HUES6 (cell line): ENCODE measurements around the gene KIAA1217.
"Not testable (repeated sequence)": the region's sequence is repeated elsewhere in the genome, so short reads cannot be mapped to it uniquely, and the experiment has no call there.

ENCODE experiments used
- H3K27ac ChIP-seq: 2 replicates; pipeline ENCODE4 v1.7.0; 2013; ENCODE audit warnings: low read depth, mild to moderate bottlenecking, low read length, inconsistent platforms
- H3K27me3 ChIP-seq: 2 replicates; pipeline ENCODE4 v1.6.1; 2013; ENCODE audit warnings: low read length; ENCODE audit not compliant: control insufficient read depth, insufficient read depth
- H3K36me3 ChIP-seq: 2 replicates; pipeline ENCODE4 v1.6.1; 2013; ENCODE audit warnings: low read length; ENCODE audit not compliant: control insufficient read depth, insufficient read depth
- H3K4me1 ChIP-seq: 2 replicates; pipeline ENCODE4 v1.6.1; 2013; ENCODE audit warnings: low read length; ENCODE audit not compliant: control insufficient read depth, insufficient read depth
- H3K4me3 ChIP-seq: 2 replicates; pipeline ENCODE4 v1.5.1; 2013; ENCODE audit warnings: low read depth, low read length
- H3K9ac ChIP-seq: one replicate; pipeline ENCODE4 v1.6.1; 2013; ENCODE audit warnings: mild to moderate bottlenecking, low read length
- H3K9me3 ChIP-seq: 2 replicates; pipeline ENCODE4 v1.6.1; 2013; ENCODE audit warnings: low read depth, low read length; ENCODE audit not compliant: control insufficient read depth, insufficient read depth

KIAA1217 gene

DNA sequence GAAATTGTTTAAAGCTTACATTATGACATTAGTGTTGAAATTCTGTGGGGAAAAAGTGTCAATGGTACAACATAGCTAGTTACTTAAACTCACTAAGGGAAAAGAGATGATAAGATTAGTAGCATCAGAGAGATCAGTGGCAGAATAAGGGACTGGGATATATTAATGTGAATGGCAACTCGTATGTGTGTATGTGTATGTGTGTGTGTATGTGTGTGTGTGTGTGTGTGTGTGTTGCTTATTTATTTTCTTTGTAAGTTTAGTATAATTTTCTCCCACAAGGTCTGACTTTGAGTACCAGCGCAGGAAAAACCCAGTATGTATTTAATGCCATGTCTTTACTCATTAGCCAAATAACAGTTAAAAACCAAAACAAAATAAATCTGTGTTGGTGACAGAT, 258.7 kb downstream of the KIAA1217 start:
- Histone ChIP-seq H3K9ac (no peak overlapping the region), H3K27me3 (no peaks in the 10 kb centered on the region), H3K4me1 (peaks cover 33% of the 10 kb centered on the region), H3K4me3 (no peak overlapping the region), H3K27ac (no peak overlapping the region), H3K9me3 (peaks cover 5% of the 10 kb centered on the region), H3K36me3 (0 out of 2 replicates have a peak, but pooled peaks cover 3% of the 10 kb centered on the region)

DNA sequence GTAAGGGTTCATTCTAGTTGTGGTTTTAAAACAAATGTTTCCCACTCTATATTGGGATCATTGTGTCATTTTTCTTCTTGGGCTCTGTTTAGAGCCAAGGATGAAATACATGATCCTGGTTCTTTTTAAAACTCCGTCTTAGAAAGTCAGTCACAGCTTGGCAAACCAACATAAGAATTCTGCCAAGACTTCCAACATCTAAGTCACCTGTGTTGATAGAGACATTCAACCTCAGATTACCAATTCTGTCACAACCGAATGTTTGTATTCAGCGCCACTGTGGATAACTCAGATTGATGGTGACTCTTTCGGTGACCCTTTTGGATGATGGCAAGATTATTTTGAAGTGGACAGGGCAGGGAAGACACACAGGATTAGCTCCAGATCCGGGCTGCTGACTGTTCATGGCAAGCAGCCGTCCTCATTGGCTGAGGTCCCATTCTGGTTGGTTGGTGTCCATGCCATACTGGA, 259.4 kb downstream of the KIAA1217 start:
- Histone ChIP-seq H3K27me3 (no peaks in the 10 kb centered on the region), H3K9me3 (peaks cover 9% of the 10 kb centered on the region), H3K9ac (no peak overlapping the region), H3K4me1 (peaks cover 33% of the 10 kb centered on the region), H3K27ac (no peak overlapping the region), H3K4me3 (no peak overlapping the region), H3K36me3 (peaks cover 7% of the 10 kb centered on the region)

DNA sequence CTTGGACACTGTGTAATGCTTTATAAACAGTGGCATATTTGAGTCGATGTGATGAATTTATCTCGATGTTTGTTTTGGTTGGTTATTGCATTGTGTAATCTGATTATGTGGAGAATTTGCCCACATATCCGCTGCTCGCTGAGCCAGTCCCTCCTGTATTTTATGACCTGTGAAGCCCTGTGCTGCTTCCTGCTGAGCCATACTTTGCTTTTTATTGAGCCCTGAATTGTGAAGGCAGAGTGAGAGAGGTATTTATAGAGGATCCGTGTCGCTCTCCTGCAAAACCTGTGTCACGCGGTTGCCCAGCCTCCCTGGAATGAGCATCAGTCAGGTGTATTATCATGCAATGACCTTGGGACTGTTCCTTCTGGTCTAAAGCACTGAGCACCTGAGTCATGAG, 261.1 kb downstream of the KIAA1217 start:
- Histone ChIP-seq H3K27me3 (no peaks in the 10 kb centered on the region), H3K4me3 (no peak overlapping the region), H3K9ac (no peak overlapping the region), H3K9me3 (peaks cover 11% of the 10 kb centered on the region), H3K4me1 (peaks cover 17% of the 10 kb centered on the region), H3K36me3 (peaks cover 17% of the 10 kb centered on the region), H3K27ac (no peak overlapping the region)

DNA sequence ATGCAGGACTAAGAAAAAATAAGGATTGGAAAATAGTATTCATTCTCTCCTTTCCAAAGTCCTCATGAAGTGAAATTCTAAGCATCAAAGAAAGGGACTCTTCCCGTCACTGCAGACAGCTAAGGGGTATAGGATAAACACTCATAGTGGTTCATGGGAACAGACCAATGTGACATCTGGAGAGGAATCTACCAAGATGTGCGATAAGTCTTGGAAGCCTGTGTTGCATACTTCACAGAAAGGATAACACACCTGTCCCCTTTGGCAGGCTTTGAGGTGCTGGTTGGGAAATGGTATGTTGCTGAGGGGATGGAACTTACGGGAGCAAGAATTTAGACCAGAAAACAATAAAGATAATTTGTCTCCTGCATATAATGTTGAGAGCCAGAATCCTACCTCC, 266.7 kb downstream of the KIAA1217 start:
- H3K4me1 ChIP-seq: no peaks in the 10 kb centered on the region; the same call in 1 of the 2 replicates
- no peaks in the 10 kb centered on the region for H3K27me3 ChIP-seq
- peaks cover 31% of the 10 kb centered on the region for H3K9me3 ChIP-seq
- peaks cover 27% of the 10 kb centered on the region for H3K36me3 ChIP-seq
- H3K9ac ChIP-seq: no peak overlapping the region
- no peak overlapping the region for H3K27ac ChIP-seq
- no peak overlapping the region for H3K4me3 ChIP-seq

DNA sequence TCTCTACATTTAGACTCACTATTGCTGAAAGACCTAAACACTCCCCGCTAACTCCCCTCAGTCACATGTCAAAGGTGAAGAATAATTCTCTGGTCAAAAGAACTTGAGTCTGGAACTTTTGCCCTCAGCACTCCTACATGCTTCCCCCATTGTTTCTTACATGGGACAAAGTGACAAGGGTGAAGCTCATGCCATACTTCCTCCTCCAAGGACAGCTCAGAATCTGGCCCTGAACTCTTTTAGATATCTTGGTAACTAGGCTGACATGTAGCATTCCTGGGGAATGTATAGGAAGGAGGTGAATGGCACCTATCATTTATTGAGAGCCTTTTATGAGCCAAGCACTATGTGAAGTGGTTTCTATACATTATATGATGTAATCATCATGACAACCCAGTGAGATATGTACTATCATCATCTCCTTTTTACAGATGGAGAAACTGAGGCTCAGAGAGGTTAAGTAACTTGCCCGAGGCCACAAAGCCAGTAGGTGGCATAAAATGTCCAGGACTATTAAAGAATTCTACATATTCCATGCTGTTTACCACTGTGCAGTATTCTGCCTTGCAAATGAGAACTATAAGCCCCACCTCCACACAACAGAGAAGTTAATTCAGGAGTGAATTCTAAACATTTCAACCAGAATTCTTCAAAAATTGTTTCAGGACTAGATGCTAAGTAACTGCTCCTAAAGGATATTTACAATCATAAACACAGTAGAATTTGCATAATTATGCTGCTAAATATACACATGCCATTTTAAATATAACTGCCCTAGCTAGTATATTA, 268.2 kb downstream of the KIAA1217 start:
- Histone ChIP-seq H3K9me3 (peaks cover 31% of the 10 kb centered on the region), H3K4me3 (no peak overlapping the region), H3K27ac (no peak overlapping the region), H3K36me3 (peaks cover 27% of the 10 kb centered on the region), H3K9ac (no peak overlapping the region), H3K4me1 (no peaks in the 10 kb centered on the region), H3K27me3 (no peaks in the 10 kb centered on the region)

DNA sequence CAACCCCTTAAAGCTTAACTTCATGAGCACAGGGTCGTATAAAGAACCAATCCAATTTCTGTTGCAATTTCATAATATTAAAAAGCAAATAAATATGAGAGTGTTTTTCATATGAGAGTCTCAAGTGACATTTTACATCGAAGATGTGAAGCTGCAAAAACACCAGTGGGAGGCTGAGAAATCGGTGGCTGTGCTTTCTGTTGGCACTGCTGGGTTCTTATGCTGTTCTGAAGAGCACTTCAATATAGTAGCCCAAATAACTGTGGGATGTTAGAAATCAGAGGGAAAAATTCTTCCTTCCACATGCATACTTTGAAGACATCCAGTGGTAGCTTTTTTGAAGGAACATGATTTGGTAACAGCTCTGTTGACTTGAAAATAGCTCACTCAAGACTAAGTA, 269.0 kb downstream of the KIAA1217 start:
- Histone ChIP-seq H3K4me3 (no peak overlapping the region), H3K36me3 (peaks cover 22% of the 10 kb centered on the region), H3K9ac (no peak overlapping the region), H3K27ac (no peak overlapping the region), H3K4me1 (no peaks in the 10 kb centered on the region; the same call in 1 of the 2 replicates), H3K9me3 (peaks cover 23% of the 10 kb centered on the region), H3K27me3 (no peaks in the 10 kb centered on the region)

DNA sequence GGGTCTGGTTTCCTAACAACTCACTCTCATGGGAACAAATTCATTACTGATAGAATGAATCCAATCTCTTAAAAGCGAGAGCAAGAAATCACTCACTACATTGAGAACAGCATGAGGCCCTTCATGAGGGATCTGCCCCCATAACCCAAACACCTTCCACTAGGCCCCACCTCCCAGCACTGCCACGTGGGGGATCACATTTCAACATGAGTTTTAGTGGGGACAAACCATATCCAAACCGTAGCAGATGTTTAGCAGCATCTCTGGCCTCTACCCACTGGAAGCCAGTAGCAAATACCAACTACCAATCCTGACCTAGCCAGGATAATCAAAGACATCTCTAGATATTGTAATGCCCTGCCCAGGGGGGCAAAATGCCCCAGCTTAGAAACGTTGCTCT, 270.9 kb downstream of the KIAA1217 start:
- H3K4me3 ChIP-seq: no peak overlapping the region
- peaks cover 10% of the 10 kb centered on the region for H3K36me3 ChIP-seq
- no peaks in the 10 kb centered on the region for H3K27me3 ChIP-seq
- no peak overlapping the region for H3K27ac ChIP-seq
- peaks cover 8% of the 10 kb centered on the region for H3K4me1 ChIP-seq
- H3K9me3 ChIP-seq: peaks cover 20% of the 10 kb centered on the region
- H3K9ac ChIP-seq: no peak overlapping the region

DNA sequence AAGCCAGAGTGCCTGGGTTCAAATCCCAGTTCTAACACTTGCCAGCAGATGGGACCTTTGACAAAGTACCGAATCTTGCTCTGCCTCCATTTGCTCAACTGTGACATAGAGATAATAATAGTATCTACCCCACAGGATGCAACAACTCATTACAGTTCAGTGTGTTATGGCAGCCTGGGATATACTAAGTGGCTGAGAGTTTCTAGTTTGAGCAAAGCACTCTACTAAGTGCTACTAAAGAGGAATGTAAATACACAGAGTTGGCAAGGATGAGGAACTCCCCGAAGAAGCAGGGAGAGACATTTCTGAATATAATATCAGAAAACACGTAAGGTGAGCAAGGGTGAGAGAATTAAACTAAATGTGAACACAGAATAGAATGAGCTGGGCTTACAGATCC, 271.5 kb downstream of the KIAA1217 start:
- peaks cover 17% of the 10 kb centered on the region for H3K9me3 ChIP-seq
- no peaks in the 10 kb centered on the region for H3K27me3 ChIP-seq
- peaks cover 8% of the 10 kb centered on the region for H3K4me1 ChIP-seq
- no peak overlapping the region for H3K9ac ChIP-seq
- H3K4me3 ChIP-seq: no peak overlapping the region
- H3K36me3 ChIP-seq: peaks cover 6% of the 10 kb centered on the region
- H3K27ac ChIP-seq: no peak overlapping the region

DNA sequence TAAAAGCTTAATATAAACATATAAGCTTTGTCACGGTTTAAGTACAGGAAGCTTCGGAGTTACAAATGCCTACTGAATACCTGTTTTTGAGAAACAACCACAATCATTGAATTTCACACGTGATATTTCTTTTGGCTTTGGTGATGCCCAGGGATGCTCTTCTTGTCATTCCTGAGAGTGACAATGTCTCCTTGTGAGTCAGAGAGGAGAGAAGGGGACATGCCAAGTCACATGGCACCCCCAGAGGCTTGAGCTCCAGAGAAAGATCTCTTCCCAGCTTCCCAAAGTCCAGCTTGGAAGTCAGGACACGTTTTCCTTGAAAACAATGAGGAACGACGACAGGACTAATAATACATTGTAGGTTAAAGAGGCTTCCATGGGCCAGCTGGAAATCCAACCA, 272.3 kb downstream of the KIAA1217 start:
- Histone ChIP-seq H3K27ac (no peak overlapping the region), H3K4me1 (peaks cover 8% of the 10 kb centered on the region), H3K4me3 (no peak overlapping the region), H3K36me3 (peaks cover 5% of the 10 kb centered on the region; the same call in 1 of the 2 replicates), H3K27me3 (no peaks in the 10 kb centered on the region), H3K9ac (no peak overlapping the region), H3K9me3 (peaks cover 11% of the 10 kb centered on the region; the same call in 1 of the 2 replicates)

DNA sequence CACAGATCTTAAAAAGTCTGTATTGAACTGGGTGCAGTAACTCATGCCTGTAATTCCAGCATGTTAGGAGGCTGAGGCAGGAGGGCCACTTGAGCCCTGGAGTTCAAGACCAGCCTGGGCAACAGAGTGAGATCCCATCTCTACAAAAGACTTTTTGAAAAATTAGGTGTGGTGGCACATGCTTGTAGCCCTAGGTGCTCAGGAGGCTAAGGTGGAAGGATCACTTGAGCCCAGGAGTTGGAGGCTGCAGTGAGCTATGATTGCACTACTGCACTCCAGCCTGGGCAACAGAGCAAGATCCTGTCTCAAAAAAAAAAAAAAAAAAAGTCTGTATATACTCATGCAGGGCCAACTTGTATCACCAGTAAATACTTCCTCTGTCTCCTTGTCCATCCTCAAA, 273.8 kb downstream of the KIAA1217 start:
- H3K4me1 ChIP-seq, H3K4me3 ChIP-seq, H3K27me3 ChIP-seq, H3K36me3 ChIP-seq, H3K27ac ChIP-seq, H3K9ac ChIP-seq: not testable (repeated sequence)
- peaks cover 11% of the 10 kb centered on the region; the same call in 1 of the 2 replicates for H3K9me3 ChIP-seq

DNA sequence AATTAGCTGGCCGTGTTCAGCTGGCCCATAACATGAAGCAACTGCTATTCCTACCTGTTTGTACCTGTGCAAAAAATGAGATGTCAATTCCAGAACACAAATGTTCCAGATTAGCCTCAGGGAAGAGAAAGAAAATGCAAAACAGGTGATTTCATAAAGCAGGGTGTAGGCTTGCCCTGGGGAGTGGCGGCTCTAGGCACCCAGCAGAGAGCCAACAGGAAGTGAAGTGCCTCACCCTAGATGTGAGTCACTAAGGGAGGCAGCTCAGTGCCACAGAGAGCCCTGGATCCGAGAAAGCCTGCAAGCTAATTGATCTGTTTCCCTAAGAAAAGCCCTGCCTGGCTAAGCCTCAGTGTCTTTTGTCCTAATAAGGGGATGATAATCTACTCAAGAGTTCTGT, 274.8 kb downstream of the KIAA1217 start:
- H3K9me3 ChIP-seq: peaks cover 11% of the 10 kb centered on the region; the same call in 1 of the 2 replicates
- peaks cover 16% of the 10 kb centered on the region for H3K4me1 ChIP-seq
- no peak overlapping the region for H3K4me3 ChIP-seq
- H3K27me3 ChIP-seq: no peaks in the 10 kb centered on the region
- H3K36me3 ChIP-seq: peaks cover 5% of the 10 kb centered on the region; the same call in 1 of the 2 replicates
- no peak overlapping the region for H3K9ac ChIP-seq
- peak overlapping the region; percentile 37 for H3K27ac ChIP-seq
